ENCODE data around the gene SORCS3. TPM values are rescaled to one million over a fixed set of nuclear protein-coding genes. Genes with fewer than 3 reads are reported as not detected.
"Not testable (repeated sequence)": the region's sequence is repeated elsewhere in the genome, so short reads cannot be mapped to it uniquely, and the experiment has no call there.

SORCS3 gene
- total and polyA plus RNA-seq, 4 donors, result 3.7 to 15.7 (median 14.8) TPM

DNA sequence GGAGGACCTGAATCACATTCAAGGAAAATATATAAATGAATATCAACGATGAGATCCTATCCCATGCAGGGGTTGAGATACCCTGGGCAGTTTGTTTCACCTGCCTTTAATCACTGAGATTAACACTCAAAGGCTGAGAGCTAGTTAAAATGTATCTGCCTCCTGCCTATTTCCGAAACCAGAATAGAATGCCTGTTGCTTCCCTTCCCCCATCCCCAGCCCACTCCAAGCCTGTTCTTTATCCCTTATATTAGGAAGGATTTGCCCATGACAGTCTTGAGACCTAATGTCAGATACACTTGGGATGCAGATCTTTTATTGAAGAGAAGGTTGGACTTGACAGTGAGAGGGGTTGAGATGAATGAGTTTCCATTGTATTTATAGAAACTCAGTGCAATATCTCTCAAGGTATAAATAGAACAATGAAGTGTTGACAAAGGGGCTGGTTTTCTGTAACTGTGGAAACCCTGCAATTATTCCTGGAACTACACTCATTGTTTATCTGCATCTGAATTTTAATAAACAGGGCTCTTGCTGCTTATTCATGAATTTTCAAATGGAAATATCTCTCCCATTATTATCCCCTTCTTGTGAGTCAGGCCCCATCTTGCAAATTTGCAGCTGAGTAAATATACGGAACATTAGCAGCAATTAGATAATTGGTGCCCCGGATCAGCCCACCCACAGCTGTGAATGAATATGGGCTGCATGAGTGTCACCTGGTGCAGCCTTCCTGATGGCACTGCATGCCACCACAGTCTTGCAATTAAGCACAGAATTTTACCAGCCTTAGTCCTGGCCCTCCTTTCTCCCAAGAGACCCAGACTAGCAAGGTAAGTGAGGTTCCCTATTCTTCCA, 66.7 kb downstream of the SORCS3 start:
- no peak overlapping the region for H3K27ac ChIP-seq (ENCODE audit: low read depth, low read length)
- WGBS (ENCODE audit: insufficient coverage), result 45% methylated on average over 2 of the region's 4 CpGs
- no peak overlapping the region for H3K4me3 ChIP-seq (ENCODE audit: low read depth, low read length)
- no peaks in the 10 kb centered on the region for H3K36me3 ChIP-seq (ENCODE audit: control insufficient read depth, insufficient read depth, low read length)
- peak in 2 of 6 donors; percentile 38 to 62 for DNase-seq (ENCODE audit: low read depth in 4 of 6, low spot score in 6 of 6)
- H3K9me3 ChIP-seq (ENCODE audit: control insufficient read depth, insufficient read depth, low read length), result no peaks in the 10 kb centered on the region
- no peaks in the 10 kb centered on the region for H3K27me3 ChIP-seq (ENCODE audit: control insufficient read depth, insufficient read depth, low read length)
- peaks cover 2% of the 10 kb centered on the region for H3K4me1 ChIP-seq (ENCODE audit: control insufficient read depth, insufficient read depth, low read length)

DNA sequence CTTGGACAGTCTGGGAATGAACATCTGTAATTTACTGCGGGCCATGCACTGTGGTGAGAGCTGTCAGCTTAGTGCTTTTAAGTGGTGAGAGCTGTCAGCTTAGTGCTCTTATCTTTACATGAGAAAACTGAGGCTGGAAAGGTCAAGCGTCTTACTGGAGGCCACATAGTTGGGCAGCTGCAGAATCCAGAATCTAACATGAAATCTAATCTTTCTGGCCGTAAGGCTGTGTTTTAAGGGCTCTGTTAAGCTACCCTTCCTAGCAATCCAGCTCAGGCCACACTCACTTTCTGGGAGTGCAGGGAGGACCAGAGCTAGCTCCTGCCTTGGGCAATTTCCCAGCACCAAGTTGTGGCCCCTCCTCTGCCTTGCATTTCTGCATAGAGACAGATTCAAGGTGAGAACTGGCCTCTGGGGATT, 70.2 kb downstream of the SORCS3 start:
- no peak for DNase-seq (ENCODE audit: low read depth in 4 of 6, low spot score in 6 of 6)
- no peaks in the 10 kb centered on the region for H3K9me3 ChIP-seq (ENCODE audit: control insufficient read depth, insufficient read depth, low read length)
- 97% methylated on average over 3 of the region's 3 CpGs for WGBS (ENCODE audit: insufficient coverage)
- no peaks in the 10 kb centered on the region for H3K27me3 ChIP-seq (ENCODE audit: control insufficient read depth, insufficient read depth, low read length)
- H3K27ac ChIP-seq (ENCODE audit: low read depth, low read length), result no peak overlapping the region
- H3K36me3 ChIP-seq (ENCODE audit: control insufficient read depth, insufficient read depth, low read length), result no peaks in the 10 kb centered on the region
- peaks cover 2% of the 10 kb centered on the region for H3K4me1 ChIP-seq (ENCODE audit: control insufficient read depth, insufficient read depth, low read length)
- H3K4me3 ChIP-seq (ENCODE audit: low read depth, low read length), result no peak overlapping the region

DNA sequence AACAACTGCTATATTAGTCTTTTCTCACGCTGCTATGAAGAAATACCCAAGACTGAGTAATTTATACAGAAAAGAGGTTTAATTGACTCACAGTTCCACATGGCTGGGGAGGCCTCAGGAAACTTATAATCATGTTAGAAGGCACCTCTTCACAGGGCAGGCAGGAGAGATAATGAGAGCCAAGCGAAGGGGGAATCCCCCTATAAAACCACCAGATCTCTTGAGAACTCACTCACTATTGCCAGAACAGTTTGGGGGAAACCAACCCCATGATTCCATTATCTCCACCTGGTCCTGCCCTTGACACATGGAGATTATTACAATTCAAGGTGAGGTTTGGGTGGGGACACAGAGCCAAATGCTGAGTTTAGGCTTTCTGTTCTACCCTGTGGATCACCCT, 89.5 kb downstream of the SORCS3 start:
- H3K27ac ChIP-seq (ENCODE audit: low read depth, low read length), result not testable (repeated sequence)

DNA sequence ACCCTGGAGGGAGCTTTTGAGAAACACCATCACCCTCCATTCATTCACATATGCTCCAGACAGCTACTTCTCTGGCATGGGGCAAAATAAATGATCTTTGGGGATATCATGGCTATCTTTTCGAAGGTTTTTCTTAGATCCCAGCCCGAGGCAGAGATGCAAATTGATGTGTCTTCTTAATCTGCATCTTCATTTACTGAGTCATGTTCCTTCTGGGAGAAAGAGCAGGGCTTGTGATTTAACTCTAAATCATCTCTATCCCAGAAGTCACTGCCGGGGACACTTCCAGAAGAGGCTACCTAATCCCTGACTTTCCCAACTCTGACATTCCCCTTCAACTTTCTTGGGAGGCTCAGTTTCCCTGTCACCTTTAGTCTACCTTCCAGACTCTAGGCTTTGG, 90.1 kb downstream of the SORCS3 start:
- Histone ChIP-seq H3K27ac (ENCODE audit: low read depth, low read length) (no peak overlapping the region), H3K9me3 (ENCODE audit: control insufficient read depth, insufficient read depth, low read length) (no peaks in the 10 kb centered on the region), H3K4me3 (ENCODE audit: low read depth, low read length) (no peak overlapping the region), H3K36me3 (ENCODE audit: control insufficient read depth, insufficient read depth, low read length) (no peaks in the 10 kb centered on the region), H3K27me3 (ENCODE audit: control insufficient read depth, insufficient read depth, low read length) (no peaks in the 10 kb centered on the region), H3K4me1 (ENCODE audit: control insufficient read depth, insufficient read depth, low read length) (peaks cover 17% of the 10 kb centered on the region)
- DNase-seq (ENCODE audit: low read depth in 4 of 6, low spot score in 6 of 6), result no peak
- WGBS (ENCODE audit: insufficient coverage), result 100% methylated on average over 1 of the region's 3 CpGs

More for the DNA sequence above, 89.5 kb downstream of the SORCS3 start:
- H3K9me3 ChIP-seq (ENCODE audit: control insufficient read depth, insufficient read depth, low read length); H3K27me3 ChIP-seq (ENCODE audit: control insufficient read depth, insufficient read depth, low read length); H3K4me3 ChIP-seq (ENCODE audit: low read depth, low read length); H3K36me3 ChIP-seq (ENCODE audit: control insufficient read depth, insufficient read depth, low read length); DNase-seq (ENCODE audit: low read depth in 4 of 6, low spot score in 6 of 6): not testable (repeated sequence)
- WGBS (ENCODE audit: insufficient coverage), result no CpG with 5 or more reads among the region's 2 CpGs
- peaks cover 13% of the 10 kb centered on the region for H3K4me1 ChIP-seq (ENCODE audit: control insufficient read depth, insufficient read depth, low read length)

DNA sequence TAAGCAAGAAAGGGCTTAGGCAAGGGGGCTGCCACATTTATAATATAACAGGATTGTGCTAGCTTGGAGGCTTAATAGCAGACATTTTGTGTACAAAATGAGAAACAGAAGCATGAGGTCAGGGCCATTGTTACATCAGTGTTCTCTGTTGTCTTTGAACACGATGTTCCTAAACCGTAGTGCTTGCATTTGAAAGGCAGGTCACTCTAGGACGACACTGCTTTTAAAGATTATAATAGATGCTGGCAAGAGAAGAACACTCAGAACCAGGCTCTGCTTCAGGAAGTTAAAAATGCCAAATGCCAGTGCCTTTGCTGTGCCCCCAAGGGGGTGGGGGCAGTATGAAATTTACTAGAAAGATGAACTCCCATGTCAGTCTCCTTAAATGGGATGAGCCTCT, 91.1 kb downstream of the SORCS3 start:
- H3K4me3 ChIP-seq (ENCODE audit: low read depth, low read length), result no peak overlapping the region
- H3K9me3 ChIP-seq (ENCODE audit: control insufficient read depth, insufficient read depth, low read length), result no peaks in the 10 kb centered on the region
- 46% methylated on average over 3 of the region's 3 CpGs for WGBS (ENCODE audit: insufficient coverage)
- peak in 1 of 6 donors; percentile 12 for DNase-seq (ENCODE audit: low read depth in 4 of 6, low spot score in 6 of 6)
- no peak overlapping the region for H3K27ac ChIP-seq (ENCODE audit: low read depth, low read length)
- H3K36me3 ChIP-seq (ENCODE audit: control insufficient read depth, insufficient read depth, low read length), result no peaks in the 10 kb centered on the region
- peaks cover 17% of the 10 kb centered on the region for H3K4me1 ChIP-seq (ENCODE audit: control insufficient read depth, insufficient read depth, low read length)
- no peaks in the 10 kb centered on the region for H3K27me3 ChIP-seq (ENCODE audit: control insufficient read depth, insufficient read depth, low read length)

DNA sequence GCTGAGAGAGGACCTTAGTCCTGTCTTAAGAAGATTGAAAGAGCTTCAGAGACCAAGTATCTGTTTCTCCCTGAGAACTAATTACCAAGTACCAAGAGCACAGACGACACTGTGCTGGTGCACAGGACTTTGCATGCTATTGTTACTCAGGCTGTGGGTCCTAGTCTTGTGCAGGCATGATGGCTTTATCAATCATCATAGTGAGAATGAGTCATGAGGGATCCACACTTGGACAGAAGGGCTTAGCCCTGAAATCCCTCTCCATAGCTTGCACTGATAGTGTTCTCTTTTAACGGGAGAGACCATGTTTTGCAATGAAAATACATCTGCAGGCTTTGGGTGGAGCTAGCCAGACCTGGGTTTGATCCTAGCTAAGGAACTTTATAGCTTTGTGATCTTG, 93.3 kb downstream of the SORCS3 start:
- no peaks in the 10 kb centered on the region for H3K9me3 ChIP-seq (ENCODE audit: control insufficient read depth, insufficient read depth, low read length)
- DNase-seq (ENCODE audit: low read depth in 4 of 6, low spot score in 6 of 6), result peak in 1 of 6 donors; percentile 16
- H3K4me3 ChIP-seq (ENCODE audit: low read depth, low read length), result no peak overlapping the region
- H3K27me3 ChIP-seq (ENCODE audit: control insufficient read depth, insufficient read depth, low read length), result no peaks in the 10 kb centered on the region
- H3K27ac ChIP-seq (ENCODE audit: low read depth, low read length), result no peak overlapping the region
- H3K36me3 ChIP-seq (ENCODE audit: control insufficient read depth, insufficient read depth, low read length), result no peaks in the 10 kb centered on the region
- WGBS (ENCODE audit: insufficient coverage), result no CpG with 5 or more reads among the region's 2 CpGs
- H3K4me1 ChIP-seq (ENCODE audit: control insufficient read depth, insufficient read depth, low read length), result peaks cover 17% of the 10 kb centered on the region

DNA sequence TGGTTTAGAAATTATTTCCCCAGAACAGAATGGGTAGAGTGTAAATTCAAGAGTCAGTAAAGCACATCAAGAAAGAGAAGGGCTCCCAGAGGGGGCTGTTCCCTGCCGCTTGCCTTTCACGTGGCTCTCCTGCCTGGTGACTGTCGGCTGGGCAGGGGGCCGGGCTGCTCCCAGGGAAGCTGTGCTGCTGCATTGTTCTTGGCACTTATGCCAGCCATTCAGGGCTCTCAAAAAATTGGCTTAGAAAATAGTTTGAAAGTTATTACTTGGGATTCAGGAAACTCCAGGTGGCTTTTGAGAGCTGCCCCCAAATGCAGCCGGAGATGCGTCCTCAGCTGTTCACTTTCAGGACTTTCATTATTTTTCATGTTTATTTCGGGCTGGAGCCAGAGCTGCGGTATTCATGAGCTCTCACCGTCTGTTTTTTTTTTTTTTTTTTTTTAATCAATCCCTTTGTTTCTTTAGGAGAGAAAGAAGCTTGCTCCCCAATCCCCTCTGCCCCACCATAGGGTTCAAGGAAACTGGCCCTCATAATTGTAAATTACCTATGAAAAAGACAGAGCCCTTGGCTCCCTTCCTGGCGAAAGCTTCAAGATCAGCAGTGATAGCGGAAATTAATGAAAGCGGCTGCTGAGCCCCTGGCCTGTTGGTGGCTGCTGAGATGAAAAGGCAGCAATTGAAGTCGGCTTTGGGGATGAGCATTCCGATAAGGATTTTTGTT, 94.1 kb downstream of the SORCS3 start:
- no peaks in the 10 kb centered on the region for H3K36me3 ChIP-seq (ENCODE audit: control insufficient read depth, insufficient read depth, low read length)
- H3K4me1 ChIP-seq (ENCODE audit: control insufficient read depth, insufficient read depth, low read length), result peaks cover 17% of the 10 kb centered on the region
- no peaks in the 10 kb centered on the region for H3K27me3 ChIP-seq (ENCODE audit: control insufficient read depth, insufficient read depth, low read length)
- no peak overlapping the region for H3K27ac ChIP-seq (ENCODE audit: low read depth, low read length)
- no peaks in the 10 kb centered on the region for H3K9me3 ChIP-seq (ENCODE audit: control insufficient read depth, insufficient read depth, low read length)
- 10% methylated on average over 9 of the region's 14 CpGs for WGBS (ENCODE audit: insufficient coverage)
- peak; percentile 15 to 84 (median 39) for DNase-seq (ENCODE audit: low read depth in 4 of 6, low spot score in 6 of 6)
- no peak overlapping the region for H3K4me3 ChIP-seq (ENCODE audit: low read depth, low read length)

DNA sequence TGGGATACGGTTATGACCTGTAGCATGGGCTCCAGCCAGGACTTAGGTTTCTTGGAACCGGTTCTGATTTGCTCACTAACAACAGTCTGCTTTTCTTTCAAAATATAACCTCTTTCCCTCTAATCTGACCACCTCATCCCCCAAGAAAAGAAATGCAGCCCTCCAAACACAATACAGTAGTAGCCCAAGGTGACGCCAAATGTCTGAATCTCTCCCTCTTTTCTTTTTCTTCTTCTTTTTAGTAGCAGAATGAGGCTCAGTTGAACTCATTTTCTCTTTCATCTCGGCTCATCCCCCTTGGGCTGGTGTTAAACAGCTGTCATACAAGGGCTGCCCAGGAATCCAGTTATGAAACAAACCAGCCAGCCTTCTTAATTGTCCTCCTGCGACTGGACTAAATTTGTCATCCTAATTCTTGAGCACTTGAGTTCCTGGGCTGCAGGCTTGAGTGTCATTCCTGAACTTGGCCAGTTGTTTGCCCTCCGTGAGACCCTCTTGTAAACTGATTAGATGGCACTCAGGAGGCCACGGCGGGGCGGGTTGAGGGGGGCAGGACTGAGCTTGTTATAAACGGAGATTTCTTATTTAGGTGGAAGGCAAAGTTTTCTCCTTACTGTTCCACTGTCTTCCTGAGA, 94.8 kb downstream of the SORCS3 start:
- Histone ChIP-seq H3K4me3 (ENCODE audit: low read depth, low read length) (no peak overlapping the region), H3K27me3 (ENCODE audit: control insufficient read depth, insufficient read depth, low read length) (no peaks in the 10 kb centered on the region), H3K9me3 (ENCODE audit: control insufficient read depth, insufficient read depth, low read length) (no peaks in the 10 kb centered on the region), H3K4me1 (ENCODE audit: control insufficient read depth, insufficient read depth, low read length) (peaks cover 17% of the 10 kb centered on the region), H3K27ac (ENCODE audit: low read depth, low read length) (no peak overlapping the region), H3K36me3 (ENCODE audit: control insufficient read depth, insufficient read depth, low read length) (no peaks in the 10 kb centered on the region)
- WGBS (ENCODE audit: insufficient coverage), result 43% methylated on average over 4 of the region's 10 CpGs
- DNase-seq (ENCODE audit: low read depth in 4 of 6, low spot score in 6 of 6), result peak in 3 of 6 donors; percentile 15 to 76 (median 18)

DNA sequence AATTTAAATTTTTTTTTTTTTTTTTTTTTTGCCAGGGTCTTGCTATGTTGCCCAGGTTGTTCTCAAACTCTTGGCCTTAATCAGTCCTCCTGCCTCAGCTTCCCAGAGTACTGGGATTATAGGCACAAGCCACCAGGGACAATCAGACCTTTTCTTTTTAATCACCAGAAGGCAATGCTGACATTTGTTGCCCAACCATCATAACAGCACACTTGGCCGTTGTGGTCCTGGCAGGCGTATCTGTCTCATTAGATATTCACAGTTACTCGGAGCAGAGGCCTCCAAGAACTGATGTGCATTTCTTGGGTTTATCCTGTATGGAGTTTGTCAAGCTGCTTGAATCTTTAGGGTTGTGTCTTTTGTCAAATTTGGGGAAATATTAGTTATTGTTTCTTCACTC, 100.0 kb downstream of the SORCS3 start:
- Histone ChIP-seq H3K4me3 (ENCODE audit: low read depth, low read length) (no peak overlapping the region), H3K27ac (ENCODE audit: low read depth, low read length) (no peak overlapping the region), H3K27me3 (ENCODE audit: control insufficient read depth, insufficient read depth, low read length) (no peaks in the 10 kb centered on the region), H3K9me3 (ENCODE audit: control insufficient read depth, insufficient read depth, low read length) (no peaks in the 10 kb centered on the region), H3K36me3 (ENCODE audit: control insufficient read depth, insufficient read depth, low read length) (no peaks in the 10 kb centered on the region), H3K4me1 (ENCODE audit: control insufficient read depth, insufficient read depth, low read length) (peaks cover 1% of the 10 kb centered on the region)
- no CpG with 5 or more reads among the region's 3 CpGs for WGBS (ENCODE audit: insufficient coverage)
- peak in 1 of 6 donors; percentile 45 for DNase-seq (ENCODE audit: low read depth in 4 of 6, low spot score in 6 of 6)
